Dedifferentiated amniotic fluid mesenchymal stem cell (primary cell): ENCODE results near the gene SFN.
"Not testable (repeated sequence)": the region's sequence is repeated elsewhere in the genome, so short reads cannot be mapped to it uniquely, and the experiment has no call there.

ENCODE experiments used
- DNase-seq: peaks from one replicate; pipeline ENCODE4 v3.0.0-alpha.2; 2016; ENCODE audit errors: extremely low spot score

SFN gene

GRCh38 chr1:26862781-26863684 is at the start of gene SFN:
SFN (plus strand) TSS chr1:26863149; CDS start chr1:26863213, 64 bp downstream.
- no peak for DNase-seq

DNA sequence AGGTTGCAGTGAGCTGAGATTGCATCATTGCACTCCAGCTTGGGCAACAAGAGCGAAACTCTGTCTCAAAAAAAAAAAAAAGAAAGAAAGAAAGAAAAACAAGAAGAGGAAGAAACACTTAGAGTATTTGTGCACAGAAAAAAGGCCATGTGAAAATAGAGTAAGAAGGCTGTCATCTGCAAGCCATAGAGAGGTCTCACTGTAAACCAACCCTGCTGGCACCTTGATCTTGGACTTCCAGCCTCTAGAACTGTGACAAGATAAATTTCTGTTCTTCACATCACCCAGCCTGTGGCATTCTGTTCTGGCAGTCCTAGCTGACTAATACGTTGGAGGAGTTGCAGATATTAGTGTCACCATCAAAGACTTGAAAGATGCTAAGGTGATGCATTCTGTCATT is 48.6 kb upstream of the SFN start:
- no peak for DNase-seq

DNA sequence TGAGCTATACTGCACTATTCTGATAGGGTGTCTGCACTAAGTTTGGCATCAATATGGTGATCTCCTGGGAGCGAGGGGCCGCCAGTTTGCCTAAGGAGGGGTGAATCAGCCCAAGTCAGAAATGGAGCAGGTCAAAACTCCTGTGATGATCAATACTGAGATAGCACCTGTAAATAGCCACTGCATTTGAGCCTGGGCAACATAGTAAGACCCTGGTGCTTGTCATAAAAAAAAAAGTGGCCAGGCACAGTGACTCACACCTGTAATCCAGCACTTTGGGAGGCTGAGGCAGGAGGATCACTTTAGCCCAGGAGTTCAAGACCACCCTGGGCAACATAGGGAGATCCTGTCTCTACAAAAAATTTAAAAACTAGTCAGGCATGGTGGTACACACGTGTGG is 48.1 kb upstream of the SFN start:
- no peak for DNase-seq

GRCh38 chr1:26820784-26821269 is 42.1 kb upstream of the SFN start:
- DNase-seq = no peak

DNA sequence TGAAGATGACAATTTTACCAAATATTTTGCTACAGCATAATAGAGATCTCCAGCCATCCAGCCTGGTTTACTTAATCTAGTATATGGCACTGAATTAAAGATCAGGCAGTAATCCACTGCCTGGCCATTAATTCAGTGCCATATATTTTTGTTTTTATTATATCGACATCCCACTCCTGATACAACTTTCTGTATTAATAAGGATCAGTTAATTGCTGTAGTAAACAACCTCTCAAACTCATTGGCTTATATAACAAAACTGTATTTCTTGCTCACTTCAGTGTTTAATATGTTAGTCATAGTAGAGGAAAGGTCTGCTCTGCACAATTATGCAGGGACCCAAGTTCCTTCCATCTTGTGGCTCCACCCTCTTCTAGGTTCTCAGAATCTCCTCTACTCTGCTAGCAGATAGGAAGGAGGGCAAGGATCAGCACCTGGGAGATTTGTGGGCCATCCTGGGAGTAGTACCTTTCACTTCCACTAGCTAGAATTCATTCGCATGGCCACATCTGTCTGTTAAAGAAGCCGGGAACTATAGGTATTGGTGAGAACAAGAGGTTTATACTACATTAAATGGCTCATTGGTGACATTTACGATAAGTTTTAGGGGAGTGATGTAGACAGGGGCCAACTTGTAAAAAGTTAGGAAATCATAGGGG is 40.1 kb upstream of the SFN start:
- no peak for DNase-seq

- no peak for DNase-seq
Measured at GRCh38 chr1:26824731-26825130, 38.2 kb upstream of the SFN start.

- peak; percentile 46 for DNase-seq
Measured at GRCh38 chr1:26826261-26827105, 36.5 kb upstream of the SFN start, which contains the start of gene ZDHHC18. ZDHHC18 (plus strand) TSS chr1:26826688; CDS start chr1:26826805, 117 bp downstream.

DNA sequence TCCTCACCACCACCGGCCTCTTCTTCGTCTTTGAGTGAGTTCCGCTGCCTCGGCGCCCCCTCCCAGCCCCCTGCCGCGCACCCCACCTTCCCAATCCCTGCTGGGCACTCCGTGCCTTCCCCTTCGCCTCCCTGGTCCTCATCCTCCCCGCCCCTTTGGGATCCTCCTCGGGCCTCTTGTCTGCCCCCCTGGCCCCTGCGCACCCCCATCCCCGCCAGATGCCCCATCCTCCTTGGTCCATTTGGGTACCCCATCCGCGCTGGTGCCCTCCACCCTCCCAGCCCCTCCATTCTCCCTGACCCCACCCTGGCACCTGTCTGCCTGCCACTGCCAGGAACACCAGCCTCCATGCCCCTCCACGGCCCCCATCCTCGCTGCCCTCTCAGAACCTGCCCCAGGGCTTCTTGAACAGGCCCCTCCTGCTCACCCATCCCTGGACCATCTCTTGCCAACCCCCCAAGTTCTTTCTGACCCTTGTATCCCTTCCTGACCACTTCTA is 35.8 kb upstream of the SFN start:
- DNase-seq = no peak

DNA sequence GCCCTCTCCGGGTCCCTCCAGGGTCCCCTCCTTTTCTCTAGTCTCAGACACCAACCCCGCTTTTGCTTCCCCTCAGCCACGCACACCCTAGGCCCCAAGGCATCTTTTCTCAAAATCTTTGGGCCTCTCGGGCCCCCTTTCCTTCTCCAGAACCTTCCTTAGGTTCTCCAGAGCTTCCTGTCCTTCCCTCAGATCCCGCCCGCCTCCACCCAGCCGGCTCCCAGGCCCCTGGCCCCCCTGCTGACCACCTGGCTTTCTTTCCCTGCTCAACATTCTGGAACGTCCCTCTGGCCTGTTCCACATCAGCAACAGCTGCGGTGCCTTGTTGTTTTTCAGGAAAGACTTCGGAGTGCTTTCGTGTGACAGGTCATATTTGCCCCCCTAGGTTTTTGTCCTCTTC is 35.3 kb upstream of the SFN start:
- DNase-seq = no peak

DNA sequence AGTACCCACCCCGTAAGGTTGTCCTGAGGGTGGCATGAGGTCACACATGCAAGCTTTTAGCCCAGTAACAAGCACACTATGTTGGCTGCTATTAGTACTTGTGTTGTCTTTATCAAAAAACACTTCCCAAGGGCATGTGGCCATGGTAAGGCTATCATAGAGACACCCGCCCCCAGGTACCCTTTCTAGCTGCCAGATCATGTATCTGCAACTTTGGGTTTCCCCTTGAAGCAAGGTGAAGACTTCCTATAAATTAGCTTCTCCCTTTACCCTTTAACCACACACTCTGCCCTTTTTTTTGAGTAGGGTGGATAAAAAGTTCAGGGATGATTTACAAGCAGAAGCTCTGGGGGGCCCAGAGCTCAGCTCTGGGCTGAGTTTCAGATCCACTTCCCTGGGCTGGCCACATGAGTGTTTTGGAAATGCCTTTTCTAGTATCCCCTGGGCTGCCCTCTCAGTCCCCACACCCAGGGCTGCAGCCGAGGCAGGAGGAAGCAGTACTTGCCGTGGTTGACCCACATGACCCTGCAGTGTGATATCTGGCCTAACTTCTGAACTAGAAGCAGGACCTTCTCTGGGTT is 34.4 kb upstream of the SFN start:
- no peak for DNase-seq

GRCh38 chr1:26829184-26829911 is 33.6 kb upstream of the SFN start:
- no peak for DNase-seq

- no peak for DNase-seq
Measured at GRCh38 chr1:26831059-26831458, 31.9 kb upstream of the SFN start.

DNA sequence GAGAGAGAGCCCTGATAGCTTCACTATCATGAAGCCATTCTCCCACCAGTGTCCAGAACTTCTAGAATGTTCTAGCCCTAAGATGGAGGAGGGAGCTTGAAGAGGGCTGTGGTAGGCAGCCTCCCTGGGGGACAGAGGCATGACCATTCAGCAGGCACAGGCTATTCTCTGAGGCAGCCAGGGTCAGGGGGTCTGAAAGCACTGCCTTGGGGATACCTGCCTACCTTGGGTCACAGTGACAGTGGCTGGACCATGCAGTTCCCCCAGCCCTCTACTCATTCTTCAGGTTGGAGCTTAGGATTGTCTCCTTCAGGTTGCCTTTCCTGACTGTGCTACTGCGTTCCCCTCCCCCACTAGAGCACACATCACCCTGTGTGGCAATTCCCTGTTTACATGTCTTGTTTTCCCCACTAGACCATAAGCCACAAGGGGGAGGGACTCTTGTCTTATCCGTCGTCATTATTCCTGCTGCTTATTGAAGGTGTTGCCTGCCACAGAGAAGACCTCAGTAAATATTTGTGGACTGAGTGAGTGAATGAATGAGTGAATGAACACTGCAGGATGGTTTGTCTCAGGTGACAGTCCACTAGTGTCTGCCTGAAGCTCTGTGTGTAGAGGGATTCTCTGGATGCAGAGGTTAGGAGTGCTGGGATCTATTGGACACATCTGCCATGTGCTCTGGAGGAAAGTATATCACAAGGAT is 31.3 kb upstream of the SFN start:
- no peak for DNase-seq

GRCh38 chr1:26832249-26832960 is 30.5 kb upstream of the SFN start:
- DNase-seq = no peak

DNA sequence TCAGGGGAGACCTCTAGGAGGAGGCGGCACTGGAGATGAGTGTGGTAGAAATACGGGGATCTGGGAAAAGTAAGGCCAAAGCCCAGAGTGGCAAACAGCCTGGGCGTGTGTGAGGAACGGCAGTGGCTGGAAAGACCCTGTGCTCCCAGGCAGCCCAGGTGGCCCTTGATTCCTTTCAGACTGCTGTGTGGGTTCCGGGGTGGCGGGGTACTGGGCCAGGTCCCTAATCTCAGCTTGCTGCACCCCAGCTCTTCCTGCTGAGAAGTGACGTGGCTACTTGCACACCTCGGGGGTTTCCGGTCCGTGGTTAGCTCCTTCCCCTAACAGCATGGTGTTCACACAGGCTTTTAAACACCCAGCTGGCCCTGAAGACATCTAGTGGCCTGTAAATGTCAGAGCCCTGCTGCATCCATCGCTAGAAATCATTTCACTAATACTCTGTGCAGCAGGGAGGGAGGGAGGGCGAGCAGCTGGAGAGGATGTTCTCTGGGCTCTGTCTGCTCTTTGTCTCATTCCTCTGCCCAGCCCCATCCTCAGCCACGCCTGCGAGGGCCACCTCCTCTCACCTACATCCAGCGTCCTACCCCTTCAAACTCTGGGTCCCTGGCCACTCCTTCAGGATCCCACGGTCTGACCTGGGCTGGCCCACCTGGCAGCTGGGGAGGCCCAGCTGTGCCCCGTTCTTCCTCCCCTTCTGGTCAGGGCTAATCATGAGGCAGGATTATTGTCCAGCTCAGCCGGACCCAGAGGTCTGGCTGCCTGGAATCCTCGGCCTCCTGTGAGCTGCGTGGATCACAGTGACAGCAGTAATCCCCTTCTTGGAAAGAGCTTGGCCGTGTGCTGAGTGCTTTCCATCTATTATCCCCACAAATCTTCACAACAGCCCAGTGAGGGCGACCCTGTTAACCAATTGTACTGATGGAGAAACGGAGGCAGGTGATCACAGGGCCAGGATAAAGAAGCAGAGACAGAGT is 29.2 kb upstream of the SFN start:
- DNase-seq = no peak

GRCh38 chr1:26837665-26838064 is 25.3 kb upstream of the SFN start:
- not testable (repeated sequence) for DNase-seq

DNA sequence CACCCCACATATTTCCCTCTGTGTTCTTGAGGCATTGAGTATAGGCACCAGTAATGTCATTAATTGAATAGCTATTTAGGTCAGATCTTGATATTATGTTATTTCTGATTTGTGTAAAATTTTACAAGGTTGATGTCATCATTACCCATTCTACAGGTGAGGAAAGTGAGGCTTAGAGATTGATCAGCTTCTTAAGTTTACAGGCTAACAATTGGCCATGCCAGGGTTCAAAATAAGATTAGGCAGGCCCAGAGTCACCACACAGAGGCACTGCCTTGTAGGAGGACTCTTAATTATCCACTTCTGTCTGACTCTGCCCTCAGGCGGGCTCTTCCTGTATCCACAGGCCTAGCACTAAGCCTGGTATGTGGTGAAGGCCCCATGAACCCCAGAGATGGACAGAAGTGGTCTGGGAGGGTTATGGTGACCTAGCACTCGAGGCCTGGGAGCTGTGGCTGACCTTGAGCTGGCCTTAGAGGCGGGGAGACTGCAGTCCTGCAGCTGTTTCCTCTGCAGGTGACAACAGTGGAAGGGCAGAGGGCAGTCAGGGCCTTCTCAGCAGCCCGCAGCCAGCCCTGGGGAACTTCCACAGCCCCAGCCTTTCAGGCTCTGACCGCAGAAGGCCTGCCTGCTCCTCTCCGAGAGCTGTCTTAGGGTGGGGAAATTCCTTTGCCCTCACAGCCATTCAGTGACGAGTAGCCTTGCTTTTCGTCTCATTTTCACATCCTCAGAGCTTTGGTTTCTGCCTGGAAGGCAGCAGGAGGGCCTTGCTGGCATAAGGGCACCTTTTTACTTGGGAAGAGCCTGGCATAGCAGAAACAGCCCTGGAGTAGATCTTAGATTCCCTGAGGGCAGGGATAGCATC is 24.2 kb upstream of the SFN start:
- no peak for DNase-seq
